Caco-2 (cell line): ENCODE results near the gene UBTD2. TPM values are rescaled to one million over a fixed set of nuclear protein-coding genes. Genes with fewer than 3 reads are reported as not detected.

Source experiments
- BruUV-seq: library from RNA; stranded (reverse); fragments of 400-500 nt; replicated peaks from 2 replicates; lab custom pipeline; 2021; lab: Mats Ljungman, UMichigan
- CTCF ChIA-PET: fragments of 300-600 bp; sonication (Branson Sonifier 250); formaldehyde crosslinking; loops from one replicate; lab custom pipeline; 2022; ENCODE audit warnings: antibody characterized with exemption; lab: Charles Lee
- POLR2A ChIA-PET: fragments of 300-600 bp; sonication (Branson Sonifier 250); formaldehyde crosslinking; loops from one replicate; lab custom pipeline; 2022; ENCODE audit warnings: antibody characterized with exemption; lab: Charles Lee
- DNase-seq, 2 experiments: peaks; one replicate each; pipeline versions ENCODE4 v3.0.0 to v3.0.0-alpha.2; 2020 to 2022
- H3K27me3 ChIP-seq: replicated peaks from 2 replicates; pipeline ENCODE4 v1.6.0; 2011; ENCODE audit warnings: low read length; ENCODE audit not compliant: control insufficient read depth, insufficient read depth
- H3K36me3 ChIP-seq: 2 replicates; pipeline ENCODE4 v1.5.1; 2011; ENCODE audit warnings: low read length; ENCODE audit not compliant: control insufficient read depth, insufficient read depth
- H3K4me1 ChIP-seq: fragments of 250-450 bp; sonication (Bioruptor Pico); 2 replicates; pipeline ENCODE4 v1.5.1; 2020; ENCODE audit warnings: mild to moderate bottlenecking
- H3K4me3 ChIP-seq: 2 replicates; pipeline ENCODE4 v1.5.1; 2011; ENCODE audit warnings: low read depth, mild to moderate bottlenecking, control low read depth, low read length
- H3K9me3 ChIP-seq: fragments of 250-450 bp; sonication (Bioruptor Pico); 2 replicates; pipeline ENCODE4 v1.5.1; 2020; ENCODE audit warnings: mild to moderate bottlenecking, moderate library complexity
- H3K27ac Mint-ChIP-seq: one replicate; pipeline ENCODE4 v1.8.0; 2022; ENCODE audit warnings: mixed read lengths; ENCODE audit not compliant: unreplicated experiment
- H3K27me3 Mint-ChIP-seq: one replicate; pipeline ENCODE4 v1.8.0; 2022; ENCODE audit warnings: mixed read lengths; ENCODE audit not compliant: insufficient read depth, unreplicated experiment
- H3K36me3 Mint-ChIP-seq: one replicate; pipeline ENCODE4 v1.8.0; 2022; ENCODE audit warnings: mild to moderate bottlenecking, mixed read lengths; ENCODE audit not compliant: insufficient read depth, unreplicated experiment
- H3K4me1 Mint-ChIP-seq: one replicate; pipeline ENCODE4 v1.8.0; 2022; ENCODE audit warnings: low read depth, mixed read lengths; ENCODE audit not compliant: unreplicated experiment
- H3K4me3 Mint-ChIP-seq: one replicate; pipeline ENCODE4 v1.8.0; 2022; ENCODE audit warnings: mild to moderate bottlenecking, moderate library complexity, mixed read lengths; ENCODE audit not compliant: unreplicated experiment
- H3K9me3 Mint-ChIP-seq: one replicate; pipeline ENCODE4 v1.8.0; 2022; ENCODE audit warnings: mixed read lengths; ENCODE audit not compliant: unreplicated experiment
- CTCF ChIP-seq, 2 experiments: fragments of 200-600 bp in 1 of 2; IDR thresholded peaks; 1 replicate in 1 of 2; 2 replicates in 1 of 2; pipeline versions ENCODE4 v1.5.1 to v1.8.0; 2011 to 2022; ENCODE audit warnings: antibody characterized with exemption in 1 of 2, control low read depth in 1 of 2, inconsistent platforms in 1 of 2, low read depth in 1 of 2, low read length in 1 of 2, mild to moderate bottlenecking in 1 of 2, moderate library complexity in 1 of 2; ENCODE audit not compliant: insufficient read depth in 1 of 2, severe bottlenecking in 1 of 2, unreplicated experiment in 1 of 2
- intact Hi-C: fragments of 100-400 bp; cut with micrococcal nuclease; formaldehyde crosslinking; loops from one replicate; pipeline ENCODE4 v1.10.0; 2022; ENCODE audit not compliant: unreplicated experiment
- total RNA-seq: library from RNA; stranded (reverse); gene quantifications from 2 replicates; pipeline ENCODE4 v1.2.3, GENCODE V29; 2022

UBTD2 gene
- total RNA-seq, 1 experiment from 2014 or later = 32.4 TPM

- Mint-ChIP-seq H3K4me3 (no peak overlapping the region), H3K27ac (no peak overlapping the region), H3K9me3 (no peaks in the 10 kb centered on the region), H3K27me3 (no peaks in the 10 kb centered on the region), H3K4me1 (no peaks in the 10 kb centered on the region), H3K36me3 (no peaks in the 10 kb centered on the region)
- Histone ChIP-seq H3K4me1 (0 out of 2 replicates have a peak, but pooled peaks cover 5% of the 10 kb centered on the region), H3K36me3 (no peaks in the 10 kb centered on the region), H3K4me3 (no peak overlapping the region), H3K27me3 (no peaks in the 10 kb centered on the region), H3K9me3 (no peaks in the 10 kb centered on the region)
- intact Hi-C loops = no loop called here
- DNase-seq = no peak
- BruUV-seq = no TSS peak
- ChIA-PET POLR2A (no interaction called here), CTCF (no interaction called here)
- no peak for TF ChIP-seq CTCF (IDR thresholded peaks at IDR 0.05; ENCODE audit: insufficient read depth in 1 of 2, low read depth in 1 of 2, low read length in 1 of 2, severe bottlenecking in 1 of 2, unreplicated experiment in 1 of 2)
These were observed 38.7 kb upstream of the UBTD2 start for GRCh38 chr5:172322028-172322965.

- Histone ChIP-seq H3K36me3 (no peaks in the 10 kb centered on the region), H3K27me3 (no peaks in the 10 kb centered on the region), H3K4me3 (no peak overlapping the region), H3K9me3 (no peaks in the 10 kb centered on the region), H3K4me1 (peaks cover 6% of the 10 kb centered on the region; the same call in 1 of the 2 replicates)
- no peaks in the 10 kb centered on the region for H3K27me3 Mint-ChIP-seq
- intact Hi-C loops = no loop called here
- no peaks in the 10 kb centered on the region for H3K36me3 Mint-ChIP-seq
- no peaks in the 10 kb centered on the region for H3K9me3 Mint-ChIP-seq
- no peak for TF ChIP-seq CTCF (IDR thresholded peaks at IDR 0.05; ENCODE audit: insufficient read depth in 1 of 2, low read depth in 1 of 2, low read length in 1 of 2, severe bottlenecking in 1 of 2, unreplicated experiment in 1 of 2)
- H3K27ac Mint-ChIP-seq = no peak overlapping the region
- H3K4me1 Mint-ChIP-seq = no peaks in the 10 kb centered on the region
- no peak for DNase-seq
- BruUV-seq = no TSS peak
- H3K4me3 Mint-ChIP-seq = no peak overlapping the region
- ChIA-PET CTCF (no interaction called here), POLR2A (no interaction called here)
These were observed 38.0 kb upstream of the UBTD2 start for GRCh38 chr5:172321593-172321992.

GRCh38 chr5:172319708-172320441 lies 36.3 kb upstream of the UBTD2 start:
- Mint-ChIP-seq H3K9me3 (no peaks in the 10 kb centered on the region), H3K27me3 (no peaks in the 10 kb centered on the region), H3K4me3 (no peak overlapping the region), H3K27ac (no peak overlapping the region), H3K36me3 (no peaks in the 10 kb centered on the region), H3K4me1 (peaks cover 16% of the 10 kb centered on the region)
- no peak for DNase-seq
- ChIA-PET CTCF (no interaction called here), POLR2A (no interaction called here)
- no peak for TF ChIP-seq CTCF (IDR thresholded peaks at IDR 0.05; ENCODE audit: insufficient read depth in 1 of 2, low read depth in 1 of 2, low read length in 1 of 2, severe bottlenecking in 1 of 2, unreplicated experiment in 1 of 2)
- H3K4me1 ChIP-seq = peaks cover 23% of the 10 kb centered on the region
- H3K27me3 ChIP-seq = no peaks in the 10 kb centered on the region
- no TSS peak for BruUV-seq
- H3K9me3 ChIP-seq = no peaks in the 10 kb centered on the region
- intact Hi-C loops = no loop called here
- no peak overlapping the region for H3K4me3 ChIP-seq
- H3K36me3 ChIP-seq = no peaks in the 10 kb centered on the region
